Neural cell (in vitro differentiated cells): Measurements from ENCODE around the gene ZSWIM8. TPM values are rescaled to one million over a fixed set of nuclear protein-coding genes. Genes with fewer than 3 reads are reported as not detected.

Source experiments
- H2AFZ ChIP-seq: fragments of 200-600, 300-800 bp; sonication (generic), shearing (Covaris generic); 2 replicates; pipeline ENCODE4 v1.6.0; 2014; ENCODE audit warnings: low read depth, mild to moderate bottlenecking, antibody characterized with exemption, low read length, moderate library complexity
- H3F3A ChIP-seq: fragments of 200-600 bp; shearing (Covaris generic); 2 replicates; pipeline ENCODE4 v1.6.1; 2016; ENCODE audit warnings: mild to moderate bottlenecking, moderate library complexity, mixed read lengths, antibody characterized with exemption, low read length; ENCODE audit not compliant: insufficient read depth, poor library complexity, severe bottlenecking
- H3K27ac ChIP-seq: fragments of 200-600, 300-800 bp; sonication (generic), shearing (Covaris generic); 2 replicates; pipeline ENCODE4 v1.5.1; 2014; ENCODE audit warnings: mild to moderate bottlenecking, low read length, moderate library complexity
- H3K27me3 ChIP-seq: fragments of 300-800, 200-600 bp; sonication (generic), shearing (Covaris generic); 2 replicates; pipeline ENCODE4 v1.6.0; 2014; ENCODE audit warnings: mild to moderate bottlenecking, low read depth, low read length, moderate library complexity; ENCODE audit not compliant: insufficient read depth
- H3K36me3 ChIP-seq: fragments of 300-800, 200-600 bp; sonication (generic), shearing (Covaris generic); 2 replicates; pipeline ENCODE4 v1.5.1; 2014; ENCODE audit warnings: mild to moderate bottlenecking, antibody characterized with exemption, low read length, moderate library complexity; ENCODE audit not compliant: insufficient read depth
- H3K4me2 ChIP-seq: fragments of 300-800, 200-600 bp; sonication (generic), shearing (Covaris generic); 2 replicates; pipeline ENCODE4 v1.6.0; 2014; ENCODE audit warnings: mild to moderate bottlenecking, low read length
- H3K4me3 ChIP-seq: fragments of 300-800, 200-600 bp; sonication (generic), shearing (Covaris generic); 2 replicates; pipeline ENCODE4 v1.5.1; 2014; ENCODE audit warnings: mild to moderate bottlenecking, low read length, moderate library complexity
- H3K79me2 ChIP-seq: fragments of 200-600 bp; shearing (Covaris generic); replicated peaks from 2 replicates; pipeline ENCODE4 v1.6.0; 2014; ENCODE audit warnings: mild to moderate bottlenecking, low read length, moderate library complexity; ENCODE audit not compliant: insufficient read depth
- H3K9ac ChIP-seq: fragments of 300-800, 200-600 bp; sonication (generic), shearing (Covaris generic); 2 replicates; pipeline ENCODE4 v1.6.1; 2016; ENCODE audit warnings: mild to moderate bottlenecking, low read length, mixed read lengths
- H3K9me2 ChIP-seq: fragments of 200-600 bp; shearing (Covaris generic); 2 replicates; pipeline ENCODE4 v1.6.1; 2016; ENCODE audit warnings: mild to moderate bottlenecking, low read length, mixed read lengths; ENCODE audit not compliant: insufficient read depth
- H3K9me3 ChIP-seq: fragments of 200-600, 300-800 bp; sonication (generic), shearing (Covaris generic); 2 replicates; pipeline ENCODE4 v1.6.1; 2016; ENCODE audit warnings: mild to moderate bottlenecking, mixed run types, low read length, moderate library complexity, mixed read lengths
- H4K20me1 ChIP-seq: fragments of 200-600 bp; shearing (Covaris generic); 2 replicates; pipeline ENCODE4 v1.6.1; 2016; ENCODE audit warnings: mild to moderate bottlenecking, mixed run types; ENCODE audit not compliant: insufficient read depth
- CTCF ChIP-seq: fragments of 450-650 bp; IDR thresholded peaks from 2 replicates; pipeline ENCODE4 v1.5.1; 2014; ENCODE audit warnings: antibody characterized with exemption, mild to moderate bottlenecking, moderate library complexity; ENCODE audit not compliant: poor library complexity, severe bottlenecking
- EP300 ChIP-seq: fragments of 450-650 bp; conservative IDR thresholded peaks from 2 replicates; pipeline ENCODE4 v1.6.1; 2014; ENCODE audit warnings: antibody characterized with exemption, mild to moderate bottlenecking, moderate library complexity; ENCODE audit not compliant: poor library complexity, severe bottlenecking
- EZH2 ChIP-seq: fragments of 200-600, 300-800 bp; shearing (Covaris generic), sonication (generic); IDR thresholded peaks from 2 replicates; pipeline ENCODE4 v1.6.1; 2014; ENCODE audit warnings: antibody characterized with exemption, low read length, borderline replicate concordance, mild to moderate bottlenecking; ENCODE audit not compliant: insufficient read depth, poor library complexity, severe bottlenecking
- MXI1 ChIP-seq: fragments of 450-650 bp; conservative IDR thresholded peaks from 2 replicates; pipeline ENCODE4 v1.6.1; 2014; ENCODE audit warnings: antibody characterized with exemption, mild to moderate bottlenecking; ENCODE audit not compliant: poor library complexity, severe bottlenecking
- POLR2AphosphoS5 ChIP-seq: IDR thresholded peaks from 2 replicates; pipeline ENCODE4 v1.6.1; 2012
- RAD21 ChIP-seq: fragments of 450-650 bp; conservative IDR thresholded peaks from 2 replicates; pipeline ENCODE4 v1.6.1; 2014; ENCODE audit warnings: antibody characterized with exemption, mild to moderate bottlenecking, moderate library complexity
- REST ChIP-seq: IDR thresholded peaks from 2 replicates; pipeline ENCODE4 v1.6.1; 2012; ENCODE audit warnings: borderline replicate concordance
- SMC3 ChIP-seq: fragments of 450-650 bp; conservative IDR thresholded peaks from 2 replicates; pipeline ENCODE4 v1.6.1; 2014; ENCODE audit warnings: antibody characterized with exemption, mild to moderate bottlenecking, moderate library complexity; ENCODE audit not compliant: poor library complexity
- TAF1 ChIP-seq: IDR thresholded peaks from 2 replicates; pipeline ENCODE4 v1.6.1; 2012; ENCODE audit warnings: low read depth
- polyA plus RNA-seq: library from polyadenylated mRNA; depleted of rRNA; stranded (reverse); fragments of >200 nt; gene quantifications from 2 replicates; pipeline ENCODE4 v1.2.3, GENCODE V29; 2014

The ZSWIM8 gene
- polyA plus RNA-seq, 1 donor from 2014 or later = 69.1 TPM

GRCh38 chr10:73762915-73763314 is 22.5 kb upstream of the ZSWIM8 start:
- H3K36me3 ChIP-seq = no peaks in the 10 kb centered on the region
- H3F3A ChIP-seq = no peaks in the 10 kb centered on the region
- no peak overlapping the region for H3K27ac ChIP-seq
- no peak overlapping the region for H3K4me3 ChIP-seq
- H3K9ac ChIP-seq = no peak overlapping the region
- no peaks in the 10 kb centered on the region for H3K79me2 ChIP-seq
- no peak for TF ChIP-seq CTCF
- no peak for TF ChIP-seq REST
- TF ChIP-seq EZH2 = no peak
- no peak for TF ChIP-seq TAF1
- no peak for TF ChIP-seq EP300
- no peak for TF ChIP-seq POLR2AphosphoS5
- TF ChIP-seq RAD21 = no peak
- no peak for TF ChIP-seq SMC3
- TF ChIP-seq MXI1 = no peak
- H3K9me3 ChIP-seq = no peaks in the 10 kb centered on the region
- H3K9me2 ChIP-seq = no peaks in the 10 kb centered on the region
- no peaks in the 10 kb centered on the region for H3K27me3 ChIP-seq
- H4K20me1 ChIP-seq = no peaks in the 10 kb centered on the region
- H3K4me2 ChIP-seq = no peak overlapping the region
- H2AFZ ChIP-seq = no peak overlapping the region

- TF ChIP-seq EZH2 (no peak), REST (no peak)
- Histone ChIP-seq H3K36me3 (no peaks in the 10 kb centered on the region), H3K9ac (no peak overlapping the region), H3K9me2 (no peaks in the 10 kb centered on the region), H3K4me2 (no peak overlapping the region), H4K20me1 (no peaks in the 10 kb centered on the region), H3K9me3 (no peaks in the 10 kb centered on the region), H3K4me3 (no peak overlapping the region), H3K79me2 (no peaks in the 10 kb centered on the region), H3K27ac (no peak overlapping the region), H3K27me3 (no peaks in the 10 kb centered on the region), H2AFZ (no peak overlapping the region), H3F3A (no peaks in the 10 kb centered on the region)
Observed at GRCh38 chr10:73763343-73763742, 22.1 kb upstream of the ZSWIM8 start.
